ENCODE data around the gene SERF1B.
"Not testable (repeated sequence)": the region's sequence is repeated elsewhere in the genome, so short reads cannot be mapped to it uniquely, and the experiment has no call there.

DNA sequence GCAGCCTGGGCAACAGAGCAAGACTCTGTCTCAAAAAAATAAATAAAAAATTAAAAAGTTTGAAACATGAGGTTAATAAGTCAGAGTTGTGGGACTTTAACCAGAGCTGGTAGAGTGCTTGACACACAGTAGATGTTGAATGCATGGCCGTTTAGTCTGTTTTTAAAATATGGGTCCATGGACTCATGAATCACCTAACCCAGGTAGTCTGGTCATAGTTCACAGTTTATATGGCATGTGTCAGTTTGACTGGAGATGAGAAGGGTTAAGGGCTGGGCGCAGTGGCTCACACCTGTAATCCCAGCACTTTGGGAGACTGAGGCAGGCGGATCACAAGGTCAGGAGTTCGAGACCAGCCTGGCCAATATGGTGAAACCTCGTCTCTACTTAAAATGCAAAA, 6.2 kb downstream of the SERF1B start:
- TF ChIP-seq ZNF274 (IDR thresholded peaks at IDR 0.05; ENCODE audit: low read depth, low read length); YY1 (IDR thresholded peaks at IDR 0.05; ENCODE audit: insufficient read depth, insufficient read length); SUZ12 (IDR thresholded peaks at IDR 0.05; ENCODE audit: extremely low read depth, insufficient read depth, insufficient read length): not testable (repeated sequence)

All from NT2/D1 (cell line).